ENCODE measurements around the gene EFL1. TPM values are rescaled to one million over a fixed set of nuclear protein-coding genes. Genes with fewer than 3 reads are reported as not detected.

EFL1 gene
- total RNA-seq, 2 experiments from 2014 or later: 7.1 to 7.8 TPM

DNA sequence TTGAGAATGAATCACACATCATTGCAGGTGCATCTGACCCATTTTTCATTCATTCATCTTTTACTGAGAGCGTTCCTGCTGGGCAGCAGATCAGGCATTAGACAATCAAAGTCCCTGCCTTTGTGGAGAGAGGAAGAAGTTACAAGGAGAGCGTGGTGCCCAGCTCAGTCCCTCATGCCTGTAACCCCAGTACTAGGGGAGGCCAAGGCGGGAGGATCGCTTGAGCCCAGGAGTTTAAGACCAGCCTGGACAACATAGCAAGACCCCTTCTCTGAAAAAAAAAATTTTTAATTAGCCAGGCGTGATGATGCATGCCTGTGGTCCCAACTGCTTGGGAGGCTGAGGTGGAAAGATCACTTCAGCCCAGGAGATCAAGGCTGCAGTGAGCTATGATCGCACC, 181.8 kb downstream of the EFL1 start:
- Mint-ChIP-seq H3K27ac (no peak overlapping the region), H3K36me3 (ENCODE audit: low read depth) (no peaks in the 10 kb centered on the region), H3K4me1 (ENCODE audit: low read depth) (no peaks in the 10 kb centered on the region), H3K9me3 (no peaks in the 10 kb centered on the region), H3K27me3 (peaks cover 13% of the 10 kb centered on the region), H3K4me3 (no peak overlapping the region)
- Histone ChIP-seq H3K27me3 (ENCODE audit: control insufficient read depth in 1 of 2, insufficient read depth in 2 of 2, low read length in 2 of 2) (peaks cover 5 to 9% of the 10 kb centered on the region in 2 experiments), H3K36me3 (ENCODE audit: insufficient read depth, low read length) (no peaks in the 10 kb centered on the region), H3K27ac (ENCODE audit: low read depth in 1 of 2, low read length in 2 of 2) (no peak overlapping the region), H3K4me1 (ENCODE audit: insufficient read depth, low read length) (no peaks in the 10 kb centered on the region), H3K9me3 (ENCODE audit: control insufficient read depth in 1 of 2, insufficient read depth in 1 of 2, low read length in 2 of 2) (peaks cover 0 to 8% of the 10 kb centered on the region in 2 experiments), H3K4me3 (ENCODE audit: low read length) (no peak overlapping the region)
- ATAC-seq (ENCODE audit: poor library complexity) (no peak), DNase-seq (no peak)
- POLR2A ChIA-PET: no interaction called here
- CTCF ChIA-PET: no interaction called here
- intact Hi-C loops (cut with DNase I, micrococcal nuclease): no loop called here
- TF ChIP-seq, protein P1, sequence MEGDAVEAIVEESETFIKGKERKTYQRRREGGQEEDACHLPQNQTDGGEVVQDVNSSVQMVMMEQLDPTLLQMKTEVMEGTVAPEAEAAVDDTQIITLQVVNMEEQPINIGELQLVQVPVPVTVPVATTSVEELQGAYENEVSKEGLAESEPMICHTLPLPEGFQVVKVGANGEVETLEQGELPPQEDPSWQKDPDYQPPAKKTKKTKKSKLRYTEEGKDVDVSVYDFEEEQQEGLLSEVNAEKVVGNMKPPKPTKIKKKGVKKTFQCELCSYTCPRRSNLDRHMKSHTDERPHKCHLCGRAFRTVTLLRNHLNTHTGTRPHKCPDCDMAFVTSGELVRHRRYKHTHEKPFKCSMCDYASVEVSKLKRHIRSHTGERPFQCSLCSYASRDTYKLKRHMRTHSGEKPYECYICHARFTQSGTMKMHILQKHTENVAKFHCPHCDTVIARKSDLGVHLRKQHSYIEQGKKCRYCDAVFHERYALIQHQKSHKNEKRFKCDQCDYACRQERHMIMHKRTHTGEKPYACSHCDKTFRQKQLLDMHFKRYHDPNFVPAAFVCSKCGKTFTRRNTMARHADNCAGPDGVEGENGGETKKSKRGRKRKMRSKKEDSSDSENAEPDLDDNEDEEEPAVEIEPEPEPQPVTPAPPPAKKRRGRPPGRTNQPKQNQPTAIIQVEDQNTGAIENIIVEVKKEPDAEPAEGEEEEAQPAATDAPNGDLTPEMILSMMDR (IDR thresholded peaks at IDR 0.05): no peak

Other genes starting within 250 kb of the EFL1 start
- gene MEX3B, start 216.7 kb downstream of the EFL1 start, total RNA-seq: 1 to 10 TPM; 5.4 TPM
- gene SAXO2, start 84 bp upstream of the EFL1 start, total RNA-seq: 10 to 100 TPM; 11.1 to 14.9 TPM
- gene GOLGA6L10, start 86.7 kb upstream of the EFL1 start, total RNA-seq: 1 to 10 TPM in 1 of 2 experiments, under 1 TPM in 1; 0.93 to 1.1 TPM
- 1 to 10 TPM; 2.0 to 2.7 TPM for gene GOLGA6L9, start 167.1 kb upstream of the EFL1 start, total RNA-seq